HG02798 (cell line): Measurements from ENCODE around the gene HIC2.
"Not testable (repeated sequence)": the region's sequence is repeated elsewhere in the genome, so short reads cannot be mapped to it uniquely, and the experiment has no call there.

Source experiments
- ATAC-seq: cut with Tn5 transposase; IDR thresholded peaks from one replicate; pipeline ENCODE4 v1.9.1; 2021; ENCODE audit warnings: mild to moderate bottlenecking; ENCODE audit not compliant: unreplicated experiment, poor library complexity

HIC2 gene

GRCh38 chr22:21489149-21489680, 72.0 kb downstream of the HIC2 start:
- not testable (repeated sequence) for ATAC-seq

- not testable (repeated sequence) for ATAC-seq
Measured at GRCh38 chr22:21490556-21490955, 73.4 kb downstream of the HIC2 start.

- ATAC-seq, result not testable (repeated sequence)
Measured at GRCh38 chr22:21492271-21492670, 75.1 kb downstream of the HIC2 start.

- not testable (repeated sequence) for ATAC-seq
Measured at GRCh38 chr22:21493789-21494782, 76.9 kb downstream of the HIC2 start.

GRCh38 chr22:21497984-21498383, 80.8 kb downstream of the HIC2 start:
- not testable (repeated sequence) for ATAC-seq

GRCh38 chr22:21498489-21498888, 81.3 kb downstream of the HIC2 start:
- not testable (repeated sequence) for ATAC-seq

GRCh38 chr22:21499623-21500506, 82.7 kb downstream of the HIC2 start:
- not testable (repeated sequence) for ATAC-seq
